T-cell (primary cell): ENCODE measurements around the gene CDH4. TPM values are rescaled to one million over a fixed set of nuclear protein-coding genes. Genes with fewer than 3 reads are reported as not detected.

Source experiments
- ATAC-seq, 4 experiments: fragments of 200-7000 bp in 3 of 4; fragments of 150-1000 bp in 1 of 4; cut with Tn5 transposase; replicated peaks in 1 of 4; 1 replicate in 3 of 4; 2 replicates in 1 of 4; pipeline ENCODE4 v1.10.0; 2021; ENCODE audit warnings: moderate library complexity in 3 of 4, mild to moderate bottlenecking in 2 of 4, moderate number of reproducible peaks in 1 of 4
- CTCF ChIA-PET, 2 donors: fragments of 300-600 bp; sonication (Branson Sonifier 250); formaldehyde crosslinking; loops; one replicate each; lab custom pipeline; 2022; ENCODE audit warnings: antibody characterized with exemption in 2 of 2; lab: Charles Lee
- POLR2A ChIA-PET, 2 donors: fragments of 300-600 bp; sonication (Branson Sonifier 250); formaldehyde crosslinking; loops; one replicate each; lab custom pipeline; 2022; ENCODE audit warnings: antibody characterized with exemption in 2 of 2; lab: Charles Lee
- DNase-seq, 35 experiments: peaks; one replicate each; pipeline versions ENCODE4 v3.0.0 to v3.0.0-alpha.2; 2013 to 2023
- H3K27ac ChIP-seq: one replicate; pipeline ENCODE4 v1.5.1; 2013; ENCODE audit warnings: low read length
- H3K27me3 ChIP-seq, 2 experiments: replicated peaks in 1 of 2; 1 replicate in 1 of 2; 2 replicates in 1 of 2; pipeline versions ENCODE4 v1.6.1 to v1.7.0; 2013; ENCODE audit warnings: low read length in 1 of 2, mixed read lengths in 1 of 2; ENCODE audit not compliant: control insufficient read depth in 2 of 2, insufficient read depth in 2 of 2; ENCODE audit errors: extremely low read depth in 1 of 2
- H3K36me3 ChIP-seq, 2 donors: 1 replicate in 1 of 2; 2 replicates in 1 of 2; pipeline versions ENCODE4 v1.6.1 to v1.7.0; 2013; ENCODE audit warnings: low read length in 1 of 2; ENCODE audit not compliant: control insufficient read depth in 2 of 2, insufficient read depth in 1 of 2; ENCODE audit errors: extremely low read depth in 1 of 2
- H3K4me1 ChIP-seq, 2 experiments: 1 replicate in 1 of 2; 2 replicates in 1 of 2; pipeline versions ENCODE4 v1.6.1 to v1.7.0; 2013; ENCODE audit warnings: low read length in 2 of 2, mixed read lengths in 1 of 2; ENCODE audit not compliant: insufficient read depth in 2 of 2, control insufficient read depth in 1 of 2; ENCODE audit errors: extremely low read depth in 1 of 2
- H3K4me3 ChIP-seq, 2 donors: 1 replicate in 1 of 2; 2 replicates in 1 of 2; pipeline versions ENCODE4 v1.5.1 to v1.7.0; 2013; ENCODE audit warnings: mild to moderate bottlenecking in 2 of 2, low read length in 1 of 2, moderate library complexity in 1 of 2; ENCODE audit not compliant: control insufficient read depth in 1 of 2; ENCODE audit errors: extremely low read depth in 1 of 2
- H3K9me3 ChIP-seq: 2 replicates; pipeline ENCODE4 v1.7.0; 2013
- H3K27ac Mint-ChIP-seq, 2 donors: one replicate each; pipeline ENCODE4 v1.8.0; 2020 to 2021; ENCODE audit warnings: mild to moderate bottlenecking in 2 of 2, mixed read lengths in 2 of 2
- H3K27me3 Mint-ChIP-seq, 2 donors: one replicate each; pipeline ENCODE4 v1.8.0; 2021 to 2022; ENCODE audit warnings: mixed read lengths in 2 of 2
- H3K36me3 Mint-ChIP-seq: one replicate; pipeline ENCODE4 v1.8.0; 2021; ENCODE audit warnings: mixed read lengths
- H3K4me1 Mint-ChIP-seq, 3 donors: one replicate each; pipeline ENCODE4 v1.8.0; 2020 to 2022; ENCODE audit warnings: mixed read lengths in 3 of 3, mild to moderate bottlenecking in 1 of 3
- H3K4me3 Mint-ChIP-seq, 3 donors: one replicate each; pipeline ENCODE4 v1.8.0; 2020 to 2022; ENCODE audit warnings: mild to moderate bottlenecking in 3 of 3, mixed read lengths in 3 of 3, moderate library complexity in 3 of 3
- H3K9me3 Mint-ChIP-seq, 3 donors: one replicate each; pipeline ENCODE4 v1.8.0; 2020 to 2022; ENCODE audit warnings: mixed read lengths in 3 of 3
- WGBS: methylation state at CpG from one replicate; pipeline ENCODE4 v1.1.5; 2013; ENCODE audit warnings: missing lambda C conversion rate; ENCODE audit not compliant: insufficient coverage; 5-methylcytosine and 5-hydroxymethylcytosine counted together
- total RNA-seq, 35 experiments: library from RNA in 6 of 35; stranded (reverse) in 6 of 35; fragments of 120-200 nt in 1 of 35; gene quantifications; one replicate each; pipeline versions ENCODE4 v1.2.1 to v1.2.4 and lab custom pipeline; 2013 to 2026

CDH4 gene
- total RNA-seq, 5 donors from 2014 or later (not counting 1 experiment from before 2014, with no cell fraction given) = 0.06 to 0.64 (median 0.14) TPM

DNA sequence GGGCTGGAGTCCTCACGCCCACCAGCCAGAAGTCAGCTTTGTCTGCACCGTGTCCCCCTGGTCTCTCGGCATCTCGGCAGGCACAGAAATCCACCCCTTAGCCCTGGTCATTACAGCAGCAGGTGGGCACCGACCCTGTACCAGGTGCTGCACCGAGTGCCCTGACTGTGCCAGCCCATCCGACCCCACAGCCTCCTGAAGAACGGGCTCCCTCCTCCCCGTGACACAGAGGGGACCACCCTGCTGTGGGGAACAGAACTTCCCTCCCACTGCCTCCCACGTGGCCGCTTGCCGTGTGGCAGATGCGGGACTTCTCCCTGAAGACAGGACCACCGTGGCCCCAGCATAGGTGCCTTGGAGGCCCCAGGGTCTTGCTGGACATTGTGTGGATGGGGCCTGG, 652.4 kb downstream of the CDH4 start:
- H3K4me3 ChIP-seq = no peak overlapping the region
- no peaks in the 10 kb centered on the region for H3K4me1 ChIP-seq
- peaks cover 0 to 19% of the 10 kb centered on the region in 2 experiments for H3K27me3 ChIP-seq
- no peaks in the 10 kb centered on the region for H3K9me3 ChIP-seq
- CTCF ChIA-PET = no interaction called here
- DNase-seq = no peak
- Mint-ChIP-seq H3K4me3 (no peak overlapping the region), H3K27me3 (peaks cover 0 to 11% of the 10 kb centered on the region in 2 donors), H3K9me3 (no peaks in the 10 kb centered on the region), H3K36me3 (no peaks in the 10 kb centered on the region), H3K27ac (no peak overlapping the region), H3K4me1 (peaks cover 0 to 4% (median 0%) of the 10 kb centered on the region in 3 donors)
- WGBS = 88% methylated on average over 12 of the region's 14 CpGs
- POLR2A ChIA-PET = no interaction called here
- no peak overlapping the region for H3K27ac ChIP-seq
- H3K36me3 ChIP-seq = no peaks in the 10 kb centered on the region
- ATAC-seq = no peak

DNA sequence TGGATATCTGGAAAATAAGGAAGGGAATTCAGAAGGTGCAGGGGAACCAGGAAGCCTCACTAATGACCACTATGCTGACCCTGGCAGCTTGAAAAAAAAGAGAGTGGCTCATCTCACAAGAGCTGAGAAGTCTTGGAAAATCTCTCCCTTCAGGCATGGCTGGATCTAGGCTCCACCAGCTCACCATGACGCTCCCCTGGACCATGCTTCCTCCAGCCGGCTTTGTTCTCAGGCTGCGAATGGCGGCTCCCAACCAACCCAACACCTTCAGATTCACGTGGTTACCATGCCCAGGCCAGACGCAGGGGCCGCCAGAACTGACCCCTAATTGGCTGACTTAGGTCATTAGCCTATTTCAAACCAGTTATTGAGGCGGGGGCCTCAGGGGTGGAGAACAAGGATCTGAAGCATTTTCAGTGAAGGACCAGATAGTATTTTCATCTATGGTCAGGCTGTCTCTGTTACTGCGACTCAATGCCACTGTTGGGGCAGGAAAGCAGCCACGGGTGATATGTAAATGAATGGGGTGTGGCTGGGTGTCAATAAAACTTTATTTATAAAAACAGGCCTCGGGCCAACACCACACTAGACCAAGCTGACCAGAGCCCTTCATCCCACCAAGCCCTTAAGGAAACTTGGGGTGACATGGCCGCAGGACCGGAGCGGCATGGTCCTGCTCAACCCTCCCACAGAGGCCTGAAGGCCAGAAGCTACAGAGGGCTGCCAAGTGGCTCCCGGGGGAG, 653.9 kb downstream of the CDH4 start:
- Mint-ChIP-seq H3K4me3 (no peak overlapping the region), H3K27ac (no peak overlapping the region), H3K4me1 (peaks cover 0 to 4% (median 0%) of the 10 kb centered on the region in 3 donors), H3K36me3 (no peaks in the 10 kb centered on the region), H3K27me3 (peaks cover 0 to 11% of the 10 kb centered on the region in 2 donors), H3K9me3 (peaks cover 0 to 2% (median 0%) of the 10 kb centered on the region in 3 donors)
- Histone ChIP-seq H3K27ac (no peak overlapping the region), H3K27me3 (peaks cover 0 to 14% of the 10 kb centered on the region in 2 experiments), H3K4me3 (no peak overlapping the region), H3K4me1 (no peaks in the 10 kb centered on the region), H3K36me3 (no peaks in the 10 kb centered on the region), H3K9me3 (no peaks in the 10 kb centered on the region)
- WGBS = 78% methylated on average over 5 of the region's 15 CpGs
- ChIA-PET POLR2A (no interaction called here), CTCF (no interaction called here)
- DNase-seq = no peak
- no peak for ATAC-seq

DNA sequence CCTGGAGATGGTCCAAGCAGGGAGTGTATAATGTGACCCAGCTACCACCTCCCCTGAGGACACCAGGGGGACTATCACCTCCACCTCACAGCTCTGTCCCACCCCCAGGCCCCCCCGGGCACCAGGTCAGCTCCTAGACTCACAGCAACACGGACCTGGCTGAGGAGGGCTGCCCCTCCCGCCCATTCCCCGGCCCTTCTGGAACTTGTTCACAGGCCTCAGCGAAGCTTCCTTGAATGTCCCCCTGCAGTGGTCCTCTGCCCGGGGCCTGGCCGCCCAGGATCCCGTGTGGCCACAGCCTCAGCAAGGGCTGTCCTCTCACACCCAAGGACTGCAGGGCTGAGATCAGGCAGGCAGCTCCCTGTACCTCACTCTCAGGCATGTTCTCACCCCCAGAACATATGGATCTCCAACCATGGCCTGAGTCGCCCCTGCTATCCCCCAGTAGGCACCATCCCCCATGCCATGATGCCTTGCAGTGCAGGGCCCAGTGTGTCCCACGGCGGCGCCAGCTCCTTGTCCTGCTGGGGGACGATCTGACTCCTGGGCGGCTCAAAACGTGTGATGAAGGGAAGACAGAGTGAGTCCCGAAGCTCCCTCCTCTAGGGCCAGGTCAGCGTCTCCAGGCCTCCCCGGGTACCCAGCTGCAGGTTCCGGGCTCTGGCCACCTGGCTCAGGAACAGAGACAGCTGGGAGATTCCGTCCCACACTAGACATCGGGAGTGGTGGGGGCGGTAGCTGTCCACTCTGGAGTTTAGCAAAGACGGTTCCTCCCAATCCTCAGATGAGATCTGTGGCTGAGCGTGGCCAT, 655.2 kb downstream of the CDH4 start:
- no peaks in the 10 kb centered on the region for H3K36me3 Mint-ChIP-seq
- peaks cover 0 to 7% of the 10 kb centered on the region in 2 donors for H3K27me3 Mint-ChIP-seq
- WGBS = 90% methylated on average over 20 of the region's 24 CpGs

GRCh38 chr20:61908057-61909026, 656.3 kb downstream of the CDH4 start:
- H3K4me1 ChIP-seq = no peaks in the 10 kb centered on the region
- no peak overlapping the region for H3K4me3 ChIP-seq
- Mint-ChIP-seq H3K36me3 (no peaks in the 10 kb centered on the region), H3K4me3 (no peak overlapping the region), H3K9me3 (peaks cover 0 to 3% (median 0%) of the 10 kb centered on the region in 3 donors), H3K4me1 (no peaks in the 10 kb centered on the region), H3K27ac (no peak overlapping the region), H3K27me3 (peaks cover 0 to 7% of the 10 kb centered on the region in 2 donors)
- ATAC-seq (no peak), DNase-seq (no peak)
- peaks cover 0 to 9% of the 10 kb centered on the region in 2 experiments for H3K27me3 ChIP-seq
- 80% methylated on average over 35 of the region's 38 CpGs for WGBS
- POLR2A ChIA-PET = no interaction called here
- CTCF ChIA-PET = no interaction called here
- no peaks in the 10 kb centered on the region for H3K9me3 ChIP-seq
- H3K27ac ChIP-seq = no peak overlapping the region
- no peaks in the 10 kb centered on the region for H3K36me3 ChIP-seq

More for the DNA sequence above, 655.2 kb downstream of the CDH4 start:
- Mint-ChIP-seq H3K27ac (no peak overlapping the region), H3K4me1 (no peaks in the 10 kb centered on the region), H3K4me3 (no peak overlapping the region), H3K9me3 (peaks cover 0 to 3% (median 0%) of the 10 kb centered on the region in 3 donors)
- H3K4me3 ChIP-seq = no peak overlapping the region
- no peak for DNase-seq
- CTCF ChIA-PET = no interaction called here
- POLR2A ChIA-PET = no interaction called here
- ATAC-seq = no peak
- H3K27me3 ChIP-seq = peaks cover 0 to 7% of the 10 kb centered on the region in 2 experiments
- H3K27ac ChIP-seq = no peak overlapping the region
- no peaks in the 10 kb centered on the region for H3K9me3 ChIP-seq
- H3K36me3 ChIP-seq = no peaks in the 10 kb centered on the region
- H3K4me1 ChIP-seq = no peaks in the 10 kb centered on the region

- Mint-ChIP-seq H3K4me3 (no peak overlapping the region), H3K27me3 (peaks cover 0 to 4% of the 10 kb centered on the region in 2 donors), H3K36me3 (no peaks in the 10 kb centered on the region), H3K9me3 (peaks cover 0 to 3% (median 0%) of the 10 kb centered on the region in 3 donors), H3K27ac (no peak overlapping the region), H3K4me1 (no peaks in the 10 kb centered on the region)
- no peaks in the 10 kb centered on the region for H3K4me1 ChIP-seq
- DNase-seq (no peak), ATAC-seq (no peak)
- H3K27ac ChIP-seq = no peak overlapping the region
- 89% methylated on average over 9 of the region's 9 CpGs for WGBS
- ChIA-PET CTCF (no interaction called here), POLR2A (no interaction called here)
- H3K9me3 ChIP-seq = no peaks in the 10 kb centered on the region
- H3K27me3 ChIP-seq = peaks cover 0 to 16% of the 10 kb centered on the region in 2 experiments
- no peaks in the 10 kb centered on the region for H3K36me3 ChIP-seq
- no peak overlapping the region for H3K4me3 ChIP-seq
Observed at GRCh38 chr20:61909028-61909427, 657.0 kb downstream of the CDH4 start.

DNA sequence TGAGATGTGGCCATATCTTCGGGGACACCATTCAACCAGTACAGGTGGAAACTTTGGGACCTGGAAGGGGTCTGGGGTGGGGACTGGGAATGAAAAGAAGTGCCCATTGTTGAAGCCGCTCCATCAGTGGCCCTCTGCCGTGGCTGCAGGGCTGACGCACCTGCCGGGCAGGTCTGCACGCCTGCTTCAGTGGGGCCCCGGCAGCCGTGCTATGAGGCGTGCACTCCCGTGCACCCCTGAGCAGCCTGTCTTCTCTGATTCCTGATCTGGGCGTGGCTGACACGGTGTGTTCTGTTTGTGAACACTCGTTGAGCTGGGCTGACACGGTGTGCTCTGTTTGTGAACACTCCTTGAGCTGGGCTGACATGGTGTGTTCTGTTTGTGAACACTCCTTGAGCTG, 657.8 kb downstream of the CDH4 start:
- ATAC-seq (no peak), DNase-seq (no peak)
- H3K4me1 Mint-ChIP-seq = no peaks in the 10 kb centered on the region
- H3K27me3 Mint-ChIP-seq = peaks cover 5 to 10% of the 10 kb centered on the region in 2 donors
- Histone ChIP-seq H3K27me3 (peaks cover 0 to 24% of the 10 kb centered on the region in 2 experiments), H3K4me3 (no peak overlapping the region), H3K9me3 (no peaks in the 10 kb centered on the region), H3K4me1 (no peaks in the 10 kb centered on the region), H3K36me3 (no peaks in the 10 kb centered on the region), H3K27ac (no peak overlapping the region)
- no peaks in the 10 kb centered on the region for H3K36me3 Mint-ChIP-seq
- POLR2A ChIA-PET = no interaction called here
- no peak overlapping the region for H3K4me3 Mint-ChIP-seq
- H3K27ac Mint-ChIP-seq = no peak overlapping the region
- 90% methylated on average over 13 of the region's 14 CpGs for WGBS
- CTCF ChIA-PET = no interaction called here
- H3K9me3 Mint-ChIP-seq = peaks cover 0 to 3% (median 0%) of the 10 kb centered on the region in 3 donors
